ENCODE data around the gene KIAA1217. TPM values are rescaled to one million over a fixed set of nuclear protein-coding genes. Genes with fewer than 3 reads are reported as not detected.

The KIAA1217 gene
- polyA plus RNA-seq, 1 donor from 2014 or later: 0.22 TPM

- H2AFZ ChIP-seq (ENCODE audit: low read depth, low read length): no peak overlapping the region
- H3K79me2 ChIP-seq (replicated peaks; ENCODE audit: insufficient read depth, low read length): no peaks in the 10 kb centered on the region
- no peaks in the 10 kb centered on the region for H3K27me3 ChIP-seq (ENCODE audit: insufficient read depth, low read depth, low read length)
- no peaks in the 10 kb centered on the region for H3F3A ChIP-seq (ENCODE audit: insufficient read depth, low read length, poor library complexity, severe bottlenecking)
- no peaks in the 10 kb centered on the region for H3K36me3 ChIP-seq (ENCODE audit: insufficient read depth, low read length)
- no peaks in the 10 kb centered on the region for H3K9me3 ChIP-seq (ENCODE audit: low read length)
- TF ChIP-seq RAD21 (conservative IDR thresholded peaks at IDR 0.05) (no peak), TAF1 (IDR thresholded peaks at IDR 0.05; ENCODE audit: low read depth) (no peak)
- no peak overlapping the region for H3K4me2 ChIP-seq (ENCODE audit: low read length)
- no peaks in the 10 kb centered on the region for H4K20me1 ChIP-seq (ENCODE audit: insufficient read depth)
- H3K9me2 ChIP-seq (ENCODE audit: insufficient read depth, low read length): no peaks in the 10 kb centered on the region
- no peak overlapping the region for H3K27ac ChIP-seq (ENCODE audit: low read length)
- H3K9ac ChIP-seq (ENCODE audit: low read length): no peak overlapping the region
- H3K4me3 ChIP-seq (ENCODE audit: low read length): no peak overlapping the region
Measured at GRCh38 chr10:24434961-24435360, 226.0 kb downstream of the KIAA1217 start.

DNA sequence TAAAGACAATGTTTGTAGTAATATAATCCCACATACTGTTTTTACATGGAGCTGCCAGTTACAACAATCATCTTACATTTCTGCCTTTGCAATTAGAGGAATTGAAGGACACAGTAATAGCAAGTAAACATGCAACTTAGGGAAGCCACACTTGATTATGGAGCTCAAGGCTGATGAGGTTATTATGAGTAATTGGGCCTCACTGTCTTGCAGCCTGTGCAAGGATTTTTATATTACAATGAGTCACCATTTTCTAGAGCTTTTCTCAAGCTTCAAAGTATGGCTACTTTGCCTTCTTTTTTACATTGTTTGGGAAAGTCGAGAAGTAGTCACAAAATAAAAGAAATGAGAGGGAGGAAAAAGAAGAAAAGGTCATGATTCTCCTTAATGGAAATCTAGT lies 226.4 kb downstream of the KIAA1217 start:
- Histone ChIP-seq H3K79me2 (replicated peaks; ENCODE audit: insufficient read depth, low read length) (no peaks in the 10 kb centered on the region), H3K4me3 (ENCODE audit: low read length) (no peak overlapping the region), H4K20me1 (ENCODE audit: insufficient read depth) (no peaks in the 10 kb centered on the region), H3K9me2 (ENCODE audit: insufficient read depth, low read length) (no peaks in the 10 kb centered on the region), H3K27ac (ENCODE audit: low read length) (no peak overlapping the region), H3K9ac (ENCODE audit: low read length) (no peak overlapping the region), H3K9me3 (ENCODE audit: low read length) (no peaks in the 10 kb centered on the region), H3F3A (ENCODE audit: insufficient read depth, low read length, poor library complexity, severe bottlenecking) (no peaks in the 10 kb centered on the region), H3K27me3 (ENCODE audit: insufficient read depth, low read depth, low read length) (no peaks in the 10 kb centered on the region), H3K36me3 (ENCODE audit: insufficient read depth, low read length) (no peaks in the 10 kb centered on the region), H2AFZ (ENCODE audit: low read depth, low read length) (no peak overlapping the region), H3K4me2 (ENCODE audit: low read length) (no peak overlapping the region)
- TF ChIP-seq EP300 (conservative IDR thresholded peaks at IDR 0.05; ENCODE audit: poor library complexity, severe bottlenecking): no peak
- TF ChIP-seq POLR2AphosphoS5 (IDR thresholded peaks at IDR 0.05): no peak

DNA sequence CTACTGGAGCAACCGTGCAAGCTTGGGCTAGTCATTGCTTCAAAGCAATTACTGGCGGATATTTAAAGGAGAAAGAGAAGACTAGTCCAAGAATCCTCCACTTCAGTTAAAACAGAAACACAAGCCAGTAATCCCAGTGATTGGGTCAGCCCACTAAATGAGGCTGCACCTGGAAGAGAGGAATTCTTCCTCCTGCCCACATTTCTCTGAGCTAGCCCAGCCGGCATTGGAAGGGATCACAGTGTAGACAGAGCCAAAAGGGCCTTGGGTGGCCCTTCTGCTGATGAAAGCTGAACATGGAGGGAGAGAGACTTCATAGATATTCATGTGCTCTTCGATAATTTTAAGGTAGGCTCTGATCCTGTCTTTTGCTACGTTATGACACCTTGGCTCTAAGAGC lies 228.4 kb downstream of the KIAA1217 start:
- TF ChIP-seq, protein P1, sequence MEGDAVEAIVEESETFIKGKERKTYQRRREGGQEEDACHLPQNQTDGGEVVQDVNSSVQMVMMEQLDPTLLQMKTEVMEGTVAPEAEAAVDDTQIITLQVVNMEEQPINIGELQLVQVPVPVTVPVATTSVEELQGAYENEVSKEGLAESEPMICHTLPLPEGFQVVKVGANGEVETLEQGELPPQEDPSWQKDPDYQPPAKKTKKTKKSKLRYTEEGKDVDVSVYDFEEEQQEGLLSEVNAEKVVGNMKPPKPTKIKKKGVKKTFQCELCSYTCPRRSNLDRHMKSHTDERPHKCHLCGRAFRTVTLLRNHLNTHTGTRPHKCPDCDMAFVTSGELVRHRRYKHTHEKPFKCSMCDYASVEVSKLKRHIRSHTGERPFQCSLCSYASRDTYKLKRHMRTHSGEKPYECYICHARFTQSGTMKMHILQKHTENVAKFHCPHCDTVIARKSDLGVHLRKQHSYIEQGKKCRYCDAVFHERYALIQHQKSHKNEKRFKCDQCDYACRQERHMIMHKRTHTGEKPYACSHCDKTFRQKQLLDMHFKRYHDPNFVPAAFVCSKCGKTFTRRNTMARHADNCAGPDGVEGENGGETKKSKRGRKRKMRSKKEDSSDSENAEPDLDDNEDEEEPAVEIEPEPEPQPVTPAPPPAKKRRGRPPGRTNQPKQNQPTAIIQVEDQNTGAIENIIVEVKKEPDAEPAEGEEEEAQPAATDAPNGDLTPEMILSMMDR (IDR thresholded peaks at IDR 0.05; ENCODE audit: poor library complexity, severe bottlenecking): no peak
- no peak for TF ChIP-seq TAF1 (IDR thresholded peaks at IDR 0.05; ENCODE audit: low read depth)
- no peak for TF ChIP-seq REST (IDR thresholded peaks at IDR 0.05; ENCODE audit: borderline replicate concordance)
- no peak for TF ChIP-seq EZH2 (IDR thresholded peaks at IDR 0.05; ENCODE audit: borderline replicate concordance, insufficient read depth, low read length, poor library complexity, severe bottlenecking)
- TF ChIP-seq SMC3 (conservative IDR thresholded peaks at IDR 0.05; ENCODE audit: poor library complexity): no peak
- no peak for TF ChIP-seq POLR2AphosphoS5 (IDR thresholded peaks at IDR 0.05)
- TF ChIP-seq RAD21 (conservative IDR thresholded peaks at IDR 0.05): no peak
- no peak for TF ChIP-seq EP300 (conservative IDR thresholded peaks at IDR 0.05; ENCODE audit: poor library complexity, severe bottlenecking)
- TF ChIP-seq MXI1 (conservative IDR thresholded peaks at IDR 0.05; ENCODE audit: poor library complexity, severe bottlenecking): no peak
- Histone ChIP-seq H3K27ac (ENCODE audit: low read length) (no peak overlapping the region), H2AFZ (ENCODE audit: low read depth, low read length) (no peak overlapping the region), H3K9ac (ENCODE audit: low read length) (no peak overlapping the region), H3K9me3 (ENCODE audit: low read length) (no peaks in the 10 kb centered on the region), H3K9me2 (ENCODE audit: insufficient read depth, low read length) (no peaks in the 10 kb centered on the region), H3K4me3 (ENCODE audit: low read length) (no peak overlapping the region), H3K27me3 (ENCODE audit: insufficient read depth, low read depth, low read length) (no peaks in the 10 kb centered on the region), H4K20me1 (ENCODE audit: insufficient read depth) (no peaks in the 10 kb centered on the region), H3K79me2 (replicated peaks; ENCODE audit: insufficient read depth, low read length) (no peaks in the 10 kb centered on the region), H3F3A (ENCODE audit: insufficient read depth, low read length, poor library complexity, severe bottlenecking) (no peaks in the 10 kb centered on the region), H3K4me2 (ENCODE audit: low read length) (no peak overlapping the region), H3K36me3 (ENCODE audit: insufficient read depth, low read length) (no peaks in the 10 kb centered on the region)
